GM03348 (cell line): Measurements from ENCODE around the gene CLPSL1.

Experiments used
- DNase-seq: peaks from one replicate; pipeline ENCODE4 v3.0.0; 2012; ENCODE audit warnings: low spot score

CLPSL1 gene

DNA sequence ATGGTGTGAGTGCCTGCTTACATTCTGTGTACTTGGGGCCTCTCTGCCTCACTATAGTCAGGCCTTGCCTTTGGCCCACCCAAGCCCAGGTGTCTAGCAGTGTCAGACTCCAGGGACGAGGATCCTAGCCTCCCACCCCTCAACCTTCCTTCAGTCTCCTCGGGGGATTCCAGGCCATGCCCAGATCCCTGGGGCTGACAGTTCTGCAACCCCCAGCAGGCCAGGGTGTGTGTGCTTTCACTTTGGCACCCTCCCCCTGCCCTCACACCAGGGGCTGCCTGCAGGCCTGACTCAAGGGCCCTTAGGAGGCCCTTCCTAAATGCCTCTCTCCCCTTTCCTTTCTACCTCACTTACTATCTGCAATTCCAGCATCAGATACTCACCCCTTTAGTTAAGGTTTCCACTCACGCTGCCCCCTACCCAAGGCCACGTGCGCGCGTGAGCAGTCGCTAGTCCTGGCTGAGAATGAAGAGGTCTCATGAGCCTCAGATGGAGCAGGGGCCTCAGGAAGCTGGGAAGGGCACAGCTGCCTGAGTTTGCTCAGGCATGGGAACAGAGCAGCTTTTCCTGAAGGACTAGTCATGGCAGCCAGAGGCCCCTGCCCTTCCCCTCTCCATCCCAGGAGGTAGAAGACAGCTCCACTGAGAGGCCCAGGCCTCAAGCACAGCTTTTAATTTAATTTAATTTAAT is 17.2 kb downstream of the CLPSL1 start:
- DNase-seq = no peak

DNA sequence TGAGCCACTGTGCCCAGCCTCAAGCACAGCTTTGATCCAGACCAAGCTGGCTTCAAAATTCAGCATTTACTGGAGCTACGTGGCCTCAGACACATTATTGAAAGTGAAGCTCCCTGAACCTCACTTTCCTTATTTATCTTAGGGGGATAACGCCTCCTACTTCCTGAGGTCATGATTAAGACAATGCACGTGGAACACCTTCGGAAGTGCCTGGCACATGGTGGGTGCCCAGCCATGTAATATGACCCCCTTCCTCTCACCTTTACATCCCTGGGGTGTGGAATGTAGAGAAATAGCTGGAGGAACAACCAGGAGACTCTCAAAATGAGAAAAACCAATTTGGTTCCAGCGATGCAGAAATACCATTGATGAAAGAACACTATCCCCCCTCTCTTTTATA is 17.9 kb downstream of the CLPSL1 start:
- no peak for DNase-seq

DNA sequence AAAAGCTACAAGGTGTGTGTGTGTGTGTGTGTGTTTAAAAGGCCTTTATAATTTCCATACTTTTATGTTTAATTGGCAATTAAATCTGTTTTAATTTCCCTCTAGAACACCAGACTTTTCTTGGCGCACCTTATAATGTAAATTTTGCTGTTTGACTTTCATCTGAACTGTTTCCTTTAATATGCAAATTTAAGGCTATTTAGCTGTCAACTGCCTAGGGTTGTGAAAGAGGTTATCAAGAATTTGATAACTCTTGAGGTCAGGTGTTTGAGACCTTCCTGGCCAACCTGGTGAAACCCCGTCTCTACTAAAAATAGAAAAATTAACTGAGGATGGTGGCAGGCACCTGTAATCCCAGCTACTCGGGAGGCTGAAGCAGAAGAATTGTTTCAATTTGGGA is 20.3 kb downstream of the CLPSL1 start:
- DNase-seq = no peak

DNA sequence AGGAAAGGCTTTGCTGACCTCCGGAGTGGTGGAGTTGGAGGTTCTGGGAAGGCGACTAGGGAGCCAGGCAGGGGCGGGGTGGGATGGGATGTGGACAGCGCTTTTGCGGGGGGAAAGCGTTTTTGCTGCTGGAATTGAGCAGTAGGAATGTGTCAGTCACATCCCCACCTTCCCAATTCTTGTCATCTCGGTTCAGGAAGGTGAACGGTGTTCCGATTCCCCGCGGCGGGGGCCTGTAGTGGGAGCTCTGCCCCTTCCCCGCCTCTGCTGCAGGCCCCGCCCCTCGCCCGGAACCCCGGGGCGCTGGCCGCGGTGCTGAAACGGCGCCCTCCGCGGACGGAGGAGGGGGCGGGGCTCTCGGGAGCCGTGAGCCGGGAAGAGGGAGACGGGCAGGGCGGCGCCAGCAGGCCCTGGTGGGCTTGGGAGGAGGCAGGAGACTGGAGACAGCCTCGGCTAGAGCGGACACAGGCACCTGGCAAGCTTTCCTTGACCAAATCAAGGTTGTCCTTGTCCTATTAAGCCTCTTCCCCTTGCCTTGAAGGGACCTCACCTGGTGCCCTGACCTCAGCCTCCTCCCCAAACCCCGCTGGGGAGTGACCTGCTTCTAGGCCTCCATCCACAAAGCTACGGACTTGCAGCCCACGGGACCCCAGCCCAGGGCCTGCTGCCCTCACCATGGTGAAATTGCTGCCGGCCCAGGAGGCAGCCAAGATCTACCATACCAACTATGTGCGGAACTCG is 24.3 kb downstream of the CLPSL1 start, which contains the start of gene LHFPL5:
TSS of gene LHFPL5 (plus strand) at position 357 of the 741 bp plus-strand sequence. CDS start at position 676, 319 bp downstream.
- DNase-seq = peak; percentile 84

DNA sequence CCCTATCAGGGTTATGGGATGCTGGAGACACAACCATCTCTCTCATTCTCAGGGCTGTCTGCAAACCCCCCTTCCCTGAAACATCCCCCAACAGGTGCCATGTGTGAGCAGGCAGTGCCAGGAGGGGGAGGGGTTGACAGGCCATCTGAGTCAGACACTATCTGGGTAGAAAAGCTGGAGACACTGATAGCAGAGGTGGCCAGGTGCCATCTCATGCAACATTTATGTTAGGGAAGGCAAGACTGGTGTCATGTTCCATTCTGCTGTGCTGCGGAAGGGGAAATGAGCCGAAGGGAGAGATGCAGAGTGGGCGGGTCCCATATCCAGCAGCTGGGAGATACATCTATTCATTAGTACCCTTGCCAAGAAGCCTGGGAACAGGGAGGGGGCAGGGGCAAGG is 27.9 kb downstream of the CLPSL1 start:
- no peak for DNase-seq

GRCh38 chr6:35809809-35810208 is 29.0 kb downstream of the CLPSL1 start:
- DNase-seq = no peak

GRCh38 chr6:35810971-35811698 is 30.3 kb downstream of the CLPSL1 start:
- no peak for DNase-seq

DNA sequence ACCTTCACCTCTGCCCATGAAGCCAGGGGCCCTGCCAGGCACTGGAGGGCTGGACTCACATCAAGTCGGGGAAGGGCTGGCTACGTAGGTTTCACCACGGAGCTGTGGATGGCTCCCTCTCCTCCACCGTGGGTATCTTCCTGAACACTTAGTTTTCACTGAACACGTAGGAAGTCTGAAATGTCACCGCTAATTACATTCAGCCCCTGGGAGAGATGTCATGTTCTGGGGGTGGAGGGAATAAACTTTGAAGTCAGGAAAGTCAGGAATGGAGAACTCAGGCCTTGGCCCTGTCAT is 30.8 kb downstream of the CLPSL1 start:
- DNase-seq = no peak

GRCh38 chr6:35817515-35817914 is 36.7 kb downstream of the CLPSL1 start:
- no peak for DNase-seq

GRCh38 chr6:35823601-35824000 is 42.8 kb downstream of the CLPSL1 start:
- DNase-seq = no peak

DNA sequence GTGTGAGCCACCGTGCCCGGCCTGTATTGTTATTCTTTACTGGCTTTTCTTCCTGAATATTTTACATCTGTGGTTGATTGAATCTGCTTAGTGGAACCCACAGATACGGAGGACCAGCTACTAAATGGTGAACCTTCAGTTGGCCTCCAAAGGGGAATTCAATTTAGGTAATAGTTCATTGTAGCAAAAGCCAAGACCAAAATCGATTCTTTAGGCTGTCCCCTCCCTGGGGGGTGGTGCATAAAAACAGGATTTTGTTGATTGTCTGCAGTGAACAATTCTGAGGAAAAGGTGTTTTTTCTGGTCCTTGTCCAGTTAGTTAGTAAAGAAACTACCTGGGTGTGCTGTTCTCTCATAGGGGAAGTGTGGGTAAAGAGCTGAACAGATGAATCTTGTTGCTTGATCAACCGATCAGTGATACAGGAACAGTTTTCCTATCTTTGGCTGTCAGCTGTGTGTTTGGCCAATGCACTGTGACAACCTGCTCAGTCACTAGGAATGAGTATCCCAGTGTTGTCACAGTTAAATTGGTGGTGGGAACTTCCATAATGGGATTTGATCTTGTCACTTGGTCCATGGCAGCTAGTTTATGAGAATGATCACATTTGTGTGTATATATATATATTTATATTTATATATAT is 43.9 kb downstream of the CLPSL1 start:
- no peak for DNase-seq

DNA sequence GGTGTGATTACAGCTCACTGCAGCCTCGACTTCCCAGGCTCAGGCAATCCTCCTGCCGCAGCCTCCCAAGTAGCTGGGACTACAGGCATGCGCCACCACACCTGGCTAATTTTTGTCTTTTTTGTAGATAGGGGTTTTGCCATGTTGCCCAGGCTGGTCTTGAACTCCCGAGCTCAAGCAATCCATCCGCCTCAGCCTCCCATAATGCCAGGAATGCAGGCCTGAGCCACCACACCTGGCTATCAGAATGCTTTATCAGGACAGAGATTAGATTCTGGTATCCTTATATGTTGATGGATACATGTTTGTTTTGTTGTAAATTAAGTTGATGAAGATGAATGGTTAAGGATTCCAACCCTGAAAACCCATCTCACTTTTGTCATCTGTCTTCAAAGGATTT is 48.5 kb downstream of the CLPSL1 start:
- DNase-seq = no peak

DNA sequence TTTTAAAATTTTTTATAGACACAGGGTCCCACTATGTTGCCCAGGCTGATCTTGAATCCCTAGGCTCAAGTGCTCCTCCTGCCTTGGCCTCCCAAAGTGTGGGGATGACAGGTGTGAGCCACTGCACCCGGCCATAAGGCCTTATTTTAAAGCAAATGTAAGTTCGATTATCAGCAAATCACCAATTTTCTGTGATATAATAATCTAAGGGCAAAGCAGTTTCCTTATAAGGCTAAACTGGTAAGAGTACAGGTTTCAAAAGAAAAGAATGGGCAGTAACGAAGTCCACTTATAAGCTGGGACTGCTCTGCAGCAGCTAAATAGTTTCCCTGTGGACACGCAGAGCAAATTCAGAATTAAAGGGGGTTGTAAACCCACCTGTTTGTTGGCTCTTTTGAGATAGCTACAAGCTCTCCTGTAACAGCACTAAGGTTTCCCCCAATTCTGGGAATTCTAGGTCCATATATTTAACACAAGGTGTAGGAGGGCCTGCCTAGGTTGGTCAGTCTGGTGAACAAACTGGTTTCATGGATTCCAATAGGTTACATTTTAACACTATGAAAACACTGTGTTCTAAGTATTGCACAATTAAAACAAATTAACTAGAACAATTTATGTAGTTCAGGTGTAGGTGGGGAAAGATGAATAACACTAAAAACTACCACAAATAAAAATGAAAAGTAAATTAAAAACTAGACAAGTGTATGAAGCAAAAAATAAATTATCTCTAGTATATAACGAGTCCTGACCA is 50.6 kb downstream of the CLPSL1 start:
- DNase-seq = no peak

DNA sequence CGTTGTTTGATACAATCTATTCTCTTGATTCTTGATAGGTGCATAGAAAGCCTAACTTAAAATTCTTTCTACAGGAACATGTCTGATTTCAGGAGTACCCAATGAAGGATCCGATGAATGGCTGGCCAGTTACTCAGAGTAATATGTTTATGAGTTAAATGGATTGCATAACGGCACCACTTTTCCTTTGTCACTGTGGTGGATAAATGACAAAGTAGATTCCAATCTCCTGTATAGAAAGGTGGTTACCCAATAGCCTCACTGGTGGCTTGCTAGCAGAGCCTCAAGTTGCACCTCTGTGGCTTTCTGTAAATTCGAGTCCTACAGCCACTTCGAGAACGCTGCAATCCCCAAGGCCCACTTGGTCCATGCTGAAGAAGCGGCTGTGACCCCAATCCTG is 52.7 kb downstream of the CLPSL1 start:
- no peak for DNase-seq
